KOPT-K1 (cell line): ENCODE measurements around the gene MEIS2.

ENCODE experiments used
- H3K27ac ChIP-seq: fragments of 200-600 bp; sonication (generic); 2 replicates; pipeline ENCODE4 v1.5.1; 2016; ENCODE audit warnings: antibody characterized with exemption, mild to moderate bottlenecking, low read depth, low read length; ENCODE audit not compliant: poor library complexity, severe bottlenecking
- H3K36me3 ChIP-seq: fragments of 200-600 bp; sonication (generic); 2 replicates; pipeline ENCODE4 v1.5.1; 2017; ENCODE audit warnings: antibody characterized with exemption, mild to moderate bottlenecking, low read length, moderate library complexity; ENCODE audit not compliant: insufficient read depth
- H3K9me3 ChIP-seq: fragments of 200-600 bp; sonication (generic); 2 replicates; pipeline ENCODE4 v1.5.1; 2017; ENCODE audit warnings: antibody characterized with exemption, low read length, mild to moderate bottlenecking; ENCODE audit not compliant: insufficient read depth, poor library complexity, severe bottlenecking

MEIS2 gene

DNA sequence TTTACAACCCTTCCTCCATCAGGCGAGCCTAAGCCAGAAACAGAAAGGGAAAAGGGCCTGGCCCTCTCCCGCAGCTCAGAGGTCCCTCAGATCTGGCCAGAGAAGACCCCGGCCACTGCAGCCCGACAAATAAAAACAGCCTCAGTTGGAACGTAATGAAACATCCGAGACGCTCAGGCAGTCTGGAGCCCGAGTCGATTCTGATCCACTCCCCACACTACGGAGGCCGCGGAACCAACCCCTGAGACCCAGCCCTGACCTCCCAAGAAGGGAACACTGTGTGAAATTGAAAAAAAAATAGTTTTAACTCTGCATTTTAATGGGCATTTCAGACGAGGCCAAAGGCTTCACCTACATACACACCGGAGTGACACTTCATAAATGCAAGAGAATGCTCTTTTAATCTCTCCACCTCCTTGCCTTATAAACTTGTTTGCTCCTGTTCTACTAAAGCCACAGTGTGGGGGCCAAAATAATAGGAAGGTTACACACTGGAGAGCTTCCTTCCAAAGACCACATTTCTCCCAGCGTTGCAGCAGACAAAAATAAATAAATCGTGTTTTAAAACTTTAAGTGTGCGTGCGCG lies 3.7 kb downstream of the MEIS2 start:
- Histone ChIP-seq H3K27ac (no peak overlapping the region), H3K36me3 (no peaks in the 10 kb centered on the region), H3K9me3 (no peaks in the 10 kb centered on the region)

DNA sequence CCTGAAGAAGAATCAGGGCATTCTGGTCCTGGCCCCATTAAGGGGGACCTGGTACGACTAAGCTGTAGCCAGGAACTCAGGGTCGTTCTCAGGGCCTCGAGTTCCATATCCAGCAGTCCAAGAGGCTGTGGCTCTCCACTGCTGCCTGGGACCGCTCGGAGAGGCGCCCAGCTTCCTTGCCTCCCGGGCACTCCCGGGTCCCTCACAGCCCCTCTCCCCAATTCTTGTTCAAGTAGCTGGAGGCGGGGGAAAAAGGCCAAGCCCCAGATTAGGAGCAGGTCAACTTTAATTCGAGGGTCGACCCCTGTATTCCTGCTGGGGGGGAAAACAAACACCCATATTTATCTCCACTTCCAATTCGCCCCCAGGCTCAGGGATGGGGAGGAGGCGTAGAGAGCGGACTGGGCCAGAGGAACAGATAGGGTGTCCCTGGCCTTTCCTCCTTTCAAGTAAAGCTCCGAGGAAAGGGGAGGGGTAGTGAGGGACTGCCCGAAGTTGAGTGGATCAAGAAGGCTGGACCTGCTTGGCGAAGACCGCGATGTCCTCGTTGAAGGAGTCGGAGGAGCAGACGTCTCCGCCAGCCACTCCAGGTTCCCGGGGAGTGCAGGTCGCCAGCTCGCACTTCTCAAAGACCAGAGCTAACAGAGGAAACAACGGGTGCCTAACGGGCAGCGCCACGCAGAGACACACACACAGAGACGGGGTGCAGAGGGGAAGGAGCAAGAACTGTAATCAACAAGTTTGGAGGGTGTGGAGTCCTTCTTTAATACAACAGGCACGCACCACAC lies 4.4 kb downstream of the MEIS2 start:
- no peaks in the 10 kb centered on the region for H3K9me3 ChIP-seq
- H3K27ac ChIP-seq: no peak overlapping the region
- no peaks in the 10 kb centered on the region for H3K36me3 ChIP-seq

DNA sequence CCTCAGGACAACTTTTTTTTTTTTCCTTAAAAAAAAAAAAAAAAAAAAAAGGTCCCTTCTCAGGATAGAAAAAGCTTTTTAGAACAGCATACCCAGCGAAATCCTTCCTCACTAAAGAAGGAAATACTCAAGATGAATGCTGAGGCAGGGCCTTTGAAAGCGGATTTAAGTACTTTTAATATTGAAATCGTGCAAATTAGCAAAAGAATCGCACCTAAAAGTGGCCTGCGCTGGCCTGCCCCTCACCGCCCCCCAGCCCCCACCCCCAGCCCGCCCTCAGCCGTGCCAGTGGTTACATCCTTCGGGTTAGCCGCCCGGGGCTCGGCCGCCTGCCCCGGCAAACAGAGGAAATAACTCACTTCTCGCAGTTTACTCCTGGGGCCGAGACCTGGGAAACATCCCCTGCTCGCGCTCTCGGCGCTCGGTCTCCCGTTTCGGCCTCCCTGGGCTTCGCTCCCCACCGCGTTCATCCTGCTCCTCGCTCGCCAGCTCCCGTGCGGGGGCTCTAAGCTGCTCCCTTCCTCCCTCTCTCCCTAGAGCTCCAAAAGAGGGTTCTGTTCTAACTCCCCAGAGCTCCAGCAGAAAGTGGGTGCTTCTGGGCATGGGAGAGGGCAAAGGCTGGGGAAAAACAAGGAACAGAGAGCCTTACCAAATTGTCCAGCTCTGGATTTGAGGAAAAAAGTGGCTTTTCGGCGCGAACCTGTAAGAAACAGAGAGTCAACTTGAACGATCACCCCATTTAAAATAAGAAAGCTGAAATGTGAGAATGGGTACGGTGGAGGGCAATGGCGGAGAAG lies 5.2 kb downstream of the MEIS2 start:
- Histone ChIP-seq H3K27ac (no peak overlapping the region), H3K36me3 (no peaks in the 10 kb centered on the region), H3K9me3 (no peaks in the 10 kb centered on the region)

DNA sequence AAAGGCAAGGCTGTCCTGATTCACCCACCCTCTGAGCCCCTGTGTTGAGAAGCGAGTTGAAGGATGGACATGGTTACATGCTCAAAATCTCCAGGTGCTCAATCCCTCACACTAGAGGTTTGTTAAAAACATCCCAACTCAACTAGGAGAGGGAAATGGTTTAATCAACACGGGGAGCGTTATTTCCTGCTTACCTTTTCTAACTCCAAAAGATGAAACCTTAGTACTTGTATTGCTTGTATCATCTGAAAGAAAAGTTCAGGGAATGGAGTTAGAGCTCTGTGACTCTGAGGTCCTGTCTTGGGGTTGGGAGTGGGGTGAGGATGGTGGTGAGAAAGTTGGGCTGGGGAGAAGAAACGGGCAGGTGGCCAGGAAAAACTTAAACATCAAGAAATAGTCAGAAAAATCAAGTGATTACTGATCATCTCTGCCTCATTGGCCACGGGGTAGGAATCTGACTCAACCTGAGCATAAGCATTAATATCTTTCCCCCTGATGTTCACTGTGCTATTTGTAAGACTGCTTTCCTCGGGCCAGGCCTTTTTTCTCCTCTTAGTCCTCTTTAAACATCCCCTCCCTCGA lies 5.9 kb downstream of the MEIS2 start:
- Histone ChIP-seq H3K9me3 (no peaks in the 10 kb centered on the region), H3K36me3 (no peaks in the 10 kb centered on the region), H3K27ac (no peak overlapping the region)

DNA sequence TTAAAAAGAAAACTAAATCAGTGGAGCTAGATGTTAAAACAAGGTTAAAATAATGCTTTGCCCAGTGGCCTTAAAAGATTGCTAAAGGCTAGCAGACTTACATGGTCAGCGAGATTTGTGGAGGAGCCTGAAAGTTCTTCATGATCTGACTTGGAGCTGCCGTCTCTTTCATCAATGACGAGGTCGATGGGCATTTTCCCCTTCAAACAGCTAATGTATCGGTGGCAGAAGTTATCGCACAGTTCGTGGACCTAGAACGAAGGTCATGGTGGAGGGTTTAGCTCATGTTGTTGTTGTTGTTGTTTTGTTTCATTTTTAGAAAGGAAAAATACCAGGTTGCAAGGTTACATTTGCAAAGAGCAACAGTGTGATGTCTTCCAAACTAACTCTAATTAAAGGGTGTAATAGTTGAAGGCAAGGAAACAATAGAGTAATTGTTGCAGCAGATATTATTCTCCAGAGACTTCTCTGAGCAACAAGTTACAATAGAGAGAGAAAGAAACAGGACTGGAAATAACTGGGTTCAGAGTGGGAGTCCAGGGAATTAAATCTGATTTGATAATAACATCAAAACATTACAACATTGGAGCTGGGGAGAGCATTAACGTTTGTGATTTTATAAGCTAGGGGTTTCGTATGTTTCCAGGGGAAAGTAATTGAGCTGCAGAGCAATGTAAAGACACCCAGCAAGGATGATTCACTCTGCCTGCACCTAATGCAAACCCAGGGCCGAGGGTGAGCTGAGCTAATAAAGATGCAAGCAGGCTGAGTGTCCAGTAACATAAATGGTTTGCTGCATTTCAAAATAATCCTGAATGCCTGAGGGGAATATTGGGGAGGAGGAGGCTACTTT lies 6.6 kb downstream of the MEIS2 start:
- no peak overlapping the region for H3K27ac ChIP-seq
- H3K36me3 ChIP-seq: no peaks in the 10 kb centered on the region
- H3K9me3 ChIP-seq: no peaks in the 10 kb centered on the region

DNA sequence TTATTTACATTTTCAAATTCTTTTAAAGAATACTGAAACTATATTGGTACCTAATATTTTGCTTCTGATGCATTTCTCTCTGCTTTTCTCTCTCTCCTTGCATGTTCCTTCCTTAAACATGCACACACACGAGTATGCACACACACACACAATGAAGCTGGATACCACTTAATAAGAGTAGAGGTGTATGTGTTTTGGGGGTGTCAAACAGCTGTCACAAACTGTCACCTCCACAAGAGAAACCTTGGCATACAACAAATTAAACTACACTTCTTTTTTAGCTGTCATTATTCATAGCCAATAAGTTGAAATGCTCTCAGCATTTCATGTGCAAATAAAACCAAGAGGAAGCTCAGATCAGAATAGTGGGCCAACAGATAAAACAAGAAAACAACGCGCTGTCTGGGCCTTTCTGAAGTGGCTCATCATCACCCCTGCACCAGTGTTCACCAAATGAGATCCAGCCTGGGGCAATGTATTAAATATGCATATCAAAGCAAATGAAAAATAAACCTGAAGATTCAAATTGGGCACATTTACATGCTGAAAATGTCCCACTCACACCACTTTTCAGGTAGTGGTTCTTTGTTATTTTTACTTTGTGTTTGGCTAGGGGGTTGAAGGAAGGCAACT lies 9.7 kb downstream of the MEIS2 start:
- no peaks in the 10 kb centered on the region for H3K36me3 ChIP-seq
- no peak overlapping the region for H3K27ac ChIP-seq
- no peaks in the 10 kb centered on the region for H3K9me3 ChIP-seq

DNA sequence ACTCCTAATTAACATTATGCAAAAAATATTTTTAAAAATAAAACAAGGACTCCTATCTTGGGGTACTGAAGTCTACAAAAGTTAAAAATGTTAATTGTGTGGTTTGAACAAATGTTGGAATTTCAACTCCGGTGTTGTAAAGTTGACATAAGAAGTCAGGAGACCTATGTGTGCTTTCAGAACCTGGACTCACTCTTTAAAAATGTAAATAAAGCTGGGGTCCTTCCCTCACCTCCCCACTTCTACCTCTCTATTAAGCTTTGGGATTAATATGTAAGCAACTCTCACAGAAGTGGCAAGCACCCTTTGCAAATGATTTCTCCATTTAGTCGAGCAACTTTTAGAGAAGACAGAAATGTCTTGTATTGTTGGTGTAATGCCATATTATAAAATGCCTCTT lies 11.9 kb downstream of the MEIS2 start:
- no peaks in the 10 kb centered on the region for H3K36me3 ChIP-seq
- no peaks in the 10 kb centered on the region for H3K9me3 ChIP-seq
- no peak overlapping the region for H3K27ac ChIP-seq

DNA sequence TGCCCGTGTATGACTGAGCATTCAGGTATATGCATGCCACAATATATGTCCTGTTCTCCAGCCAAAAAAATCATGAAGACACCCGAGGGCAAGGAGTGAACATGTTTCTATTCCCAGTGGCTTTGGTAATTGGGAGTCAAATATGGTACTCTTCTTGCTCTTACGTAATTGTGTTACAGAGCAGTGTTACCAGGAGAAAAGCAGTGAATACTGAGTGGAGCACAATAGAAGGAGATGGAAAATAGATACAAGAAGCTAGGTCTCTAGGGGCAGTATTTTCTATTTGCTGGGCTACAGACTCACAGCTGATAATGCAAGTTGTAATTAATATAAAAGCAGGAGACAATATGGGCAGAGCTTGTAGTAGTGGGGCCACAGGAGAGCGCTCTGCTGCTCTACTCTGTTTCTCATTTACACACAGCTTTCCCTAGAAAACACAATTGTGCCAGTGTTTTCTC lies 13.2 kb downstream of the MEIS2 start:
- no peaks in the 10 kb centered on the region for H3K36me3 ChIP-seq
- no peak overlapping the region for H3K27ac ChIP-seq
- no peaks in the 10 kb centered on the region for H3K9me3 ChIP-seq

DNA sequence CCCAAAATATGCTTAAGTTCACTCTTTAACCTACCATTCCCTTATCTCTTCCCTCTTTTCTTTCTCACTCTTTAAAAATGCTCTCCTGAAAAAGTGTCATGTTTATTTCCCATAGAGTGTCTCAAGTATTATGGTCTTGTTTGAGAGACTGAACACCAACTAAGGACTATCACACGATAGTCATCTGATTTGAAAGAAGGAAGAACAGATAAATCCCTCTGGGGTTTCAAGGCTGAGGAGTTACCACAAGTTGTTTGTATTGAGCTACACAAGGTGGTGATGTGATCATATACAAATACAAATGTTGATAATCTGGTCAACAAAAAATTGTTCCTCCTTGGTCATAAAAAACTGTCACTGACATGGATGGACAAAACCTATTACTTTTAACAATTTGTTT lies 13.8 kb downstream of the MEIS2 start:
- H3K9me3 ChIP-seq: no peaks in the 10 kb centered on the region
- no peaks in the 10 kb centered on the region for H3K36me3 ChIP-seq
- no peak overlapping the region for H3K27ac ChIP-seq

DNA sequence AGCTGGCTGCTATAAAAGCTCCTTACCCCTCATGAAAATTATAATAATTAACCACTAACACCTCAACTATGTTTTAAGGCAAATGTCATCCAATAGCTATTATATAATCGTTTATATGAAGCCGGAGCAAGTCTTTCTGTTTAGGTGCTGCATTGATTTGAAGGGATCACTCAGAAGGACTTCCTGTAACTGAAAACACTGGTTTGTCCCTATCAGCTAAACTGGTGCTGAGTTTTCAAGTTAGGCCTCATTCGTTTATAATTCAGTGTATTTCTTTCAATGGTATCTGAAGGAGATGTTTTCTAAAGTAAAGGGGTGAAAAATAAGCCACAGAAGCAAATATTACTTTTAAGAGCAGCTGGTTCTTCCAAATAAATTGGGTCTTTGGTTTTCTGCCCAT lies 14.2 kb downstream of the MEIS2 start:
- Histone ChIP-seq H3K9me3 (no peaks in the 10 kb centered on the region), H3K36me3 (no peaks in the 10 kb centered on the region), H3K27ac (no peak overlapping the region)

DNA sequence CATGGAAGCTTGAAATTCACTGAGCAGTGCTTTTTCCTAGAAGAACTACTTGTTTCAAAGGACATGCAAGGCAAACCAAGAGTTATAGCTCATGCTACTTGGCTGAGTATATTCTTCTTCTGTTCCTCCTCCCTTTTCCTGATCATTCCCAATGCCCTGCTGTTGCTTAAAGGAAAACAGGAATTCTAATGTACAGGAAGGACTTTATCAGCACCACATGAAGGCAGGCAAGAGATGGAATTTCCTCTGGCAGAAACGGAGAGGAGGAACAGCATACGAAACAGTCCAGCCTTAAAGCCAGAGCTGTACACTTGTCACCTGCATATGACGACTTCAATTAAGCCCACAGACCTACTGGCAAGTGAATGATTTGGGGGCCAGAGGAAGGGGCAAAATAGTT lies 15.7 kb downstream of the MEIS2 start:
- H3K27ac ChIP-seq: no peak overlapping the region
- H3K36me3 ChIP-seq: no peaks in the 10 kb centered on the region
- no peaks in the 10 kb centered on the region for H3K9me3 ChIP-seq

DNA sequence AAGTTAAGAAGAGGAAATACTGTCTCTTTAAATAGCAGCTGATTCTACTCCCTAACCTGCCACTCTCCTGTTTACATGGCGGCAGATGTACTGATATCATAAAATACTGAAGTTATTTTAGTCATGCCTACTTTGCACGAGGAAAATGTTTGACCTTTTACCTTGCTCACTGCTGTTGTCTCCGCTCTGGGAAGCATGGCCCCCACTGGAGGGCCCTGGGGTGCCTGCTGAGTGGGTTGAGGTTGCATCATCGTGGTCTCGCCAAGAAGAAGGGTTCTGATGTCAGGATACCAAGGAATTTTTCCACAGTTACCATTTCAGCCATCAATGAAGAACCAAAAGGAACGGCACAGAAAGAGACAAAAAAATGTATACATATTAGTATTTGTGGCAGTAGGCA lies 16.7 kb downstream of the MEIS2 start:
- no peaks in the 10 kb centered on the region for H3K36me3 ChIP-seq
- no peak overlapping the region for H3K27ac ChIP-seq
- H3K9me3 ChIP-seq: no peaks in the 10 kb centered on the region

DNA sequence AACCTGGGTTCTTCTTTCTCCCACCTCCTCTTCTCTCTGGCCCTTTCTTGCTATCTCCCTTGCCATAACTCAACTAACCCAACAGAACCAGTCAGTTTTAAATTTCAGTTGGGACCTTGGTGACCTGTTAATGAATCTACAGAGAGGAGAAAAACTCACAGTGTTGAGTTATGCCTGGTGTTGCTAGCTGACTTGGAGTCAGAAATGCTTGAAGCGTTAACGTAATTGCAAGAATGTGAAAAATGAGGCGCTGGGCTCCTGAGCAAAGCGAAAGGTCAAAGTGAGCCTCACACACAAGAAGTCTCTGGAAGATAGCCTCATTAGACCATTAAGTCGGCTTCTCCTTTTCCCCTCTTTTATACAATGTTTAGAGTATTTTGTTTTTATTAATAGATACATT lies 18.4 kb downstream of the MEIS2 start:
- no peaks in the 10 kb centered on the region for H3K9me3 ChIP-seq
- H3K36me3 ChIP-seq: no peaks in the 10 kb centered on the region
- H3K27ac ChIP-seq: no peak overlapping the region

DNA sequence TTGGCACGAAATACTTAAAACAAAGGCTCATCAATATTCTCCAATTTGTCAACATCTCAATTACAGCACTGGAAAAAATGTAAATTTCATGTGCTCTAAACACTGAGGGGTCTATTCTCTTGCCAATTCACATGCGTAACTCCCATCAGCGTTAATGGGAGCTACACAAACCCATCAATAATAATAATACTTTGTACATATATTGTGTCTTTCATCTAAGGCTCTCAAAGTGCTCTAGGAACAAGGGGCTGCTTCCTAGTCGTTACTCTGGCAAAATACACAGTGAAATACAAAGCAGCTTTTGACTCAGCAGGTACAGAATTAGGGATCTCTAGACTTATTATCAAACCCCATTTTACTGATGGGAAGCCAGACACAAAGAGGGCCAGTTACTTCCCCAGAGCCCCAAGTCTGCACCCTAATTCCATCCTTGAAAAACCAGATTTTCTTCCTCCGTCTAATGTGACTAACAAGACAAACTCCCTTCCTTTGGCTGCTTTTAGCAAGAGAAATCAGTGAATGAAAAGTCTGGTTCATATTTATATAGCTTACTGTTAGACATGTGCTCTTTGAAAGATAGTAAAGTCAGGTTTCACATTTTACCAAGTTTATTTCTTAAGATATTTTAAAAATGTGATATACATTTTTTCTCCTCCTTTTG lies 20.0 kb downstream of the MEIS2 start:
- Histone ChIP-seq H3K36me3 (no peaks in the 10 kb centered on the region), H3K27ac (no peak overlapping the region), H3K9me3 (no peaks in the 10 kb centered on the region)
